Prostate gland (tissue), 2 donors: Measurements from ENCODE around the gene ANKRD13A. TPM values are rescaled to one million over a fixed set of nuclear protein-coding genes. Genes with fewer than 3 reads are reported as not detected.

ENCODE experiments used
- DNase-seq: peaks from one replicate; pipeline ENCODE4 v3.0.0-alpha.2; 2019; ENCODE audit warnings: low spot score
- H3K27ac ChIP-seq, 2 donors: fragments of 200-600 bp; sonication (generic); 2 replicates each; pipeline ENCODE4 v1.5.1; 2017 to 2019
- H3K27me3 ChIP-seq: fragments of 200-600 bp; sonication (generic); replicated peaks from 2 replicates; pipeline ENCODE4 v1.5.1; 2019; ENCODE audit not compliant: insufficient read depth
- H3K36me3 ChIP-seq, 2 donors: fragments of 200-600 bp; sonication (generic); 1 replicate in 1 of 2; 2 replicates in 1 of 2; pipeline versions ENCODE4 v1.5.1 to v1.8.1; 2017 to 2019
- H3K4me1 ChIP-seq: fragments of 200-600 bp; sonication (generic); replicated peaks from 2 replicates; pipeline ENCODE4 v1.5.1; 2019
- H3K4me3 ChIP-seq, 2 donors: fragments of 200-600 bp; sonication (generic); 2 replicates each; pipeline ENCODE4 v1.5.1; 2017 to 2019
- H3K9me3 ChIP-seq: fragments of 200-600 bp; sonication (generic); 2 replicates; pipeline ENCODE4 v1.5.1; 2017
- POLR2A ChIP-seq: fragments of 450-650 bp; IDR thresholded peaks from one replicate; pipeline ENCODE4 v1.6.1; 2016; ENCODE audit warnings: antibody characterized with exemption, mild to moderate bottlenecking
- POLR2AphosphoS5 ChIP-seq: sonication (generic); formaldehyde crosslinking; IDR thresholded peaks from one replicate; pipeline ENCODE4 v1.6.1; 2017; ENCODE audit warnings: antibody characterized with exemption
- WGBS: methylation state at CpG from one replicate; pipeline ENCODE4 v1.1.5; 2018; 5-methylcytosine and 5-hydroxymethylcytosine counted together
- intact Hi-C: fragments of 100-400 bp; cut with DNase I; formaldehyde crosslinking; loops from one replicate; pipeline ENCODE4 v1.14.2; 2022
- total RNA-seq, 2 donors: library from RNA; depleted of rRNA; stranded (reverse); fragments of >200 nt; gene quantifications; one replicate each; pipeline ENCODE4 v1.1.0, GENCODE V29; 2016
- TF ChIP-seq, protein P1 (sequence below), 4 experiments: fragments of 200-600 bp in 2 of 4; fragments of 450-650 bp in 2 of 4; sonication (generic) in 2 of 4; IDR thresholded peaks; 1 replicate in 3 of 4; 2 replicates in 1 of 4; pipeline ENCODE4 v1.5.1; 2016 to 2019; ENCODE audit warnings: antibody characterized with exemption in 4 of 4, mild to moderate bottlenecking in 2 of 4, moderate library complexity in 2 of 4

The ANKRD13A gene
- total RNA-seq, 2 donors from 2014 or later, result 76.1 to 87.4 TPM

DNA sequence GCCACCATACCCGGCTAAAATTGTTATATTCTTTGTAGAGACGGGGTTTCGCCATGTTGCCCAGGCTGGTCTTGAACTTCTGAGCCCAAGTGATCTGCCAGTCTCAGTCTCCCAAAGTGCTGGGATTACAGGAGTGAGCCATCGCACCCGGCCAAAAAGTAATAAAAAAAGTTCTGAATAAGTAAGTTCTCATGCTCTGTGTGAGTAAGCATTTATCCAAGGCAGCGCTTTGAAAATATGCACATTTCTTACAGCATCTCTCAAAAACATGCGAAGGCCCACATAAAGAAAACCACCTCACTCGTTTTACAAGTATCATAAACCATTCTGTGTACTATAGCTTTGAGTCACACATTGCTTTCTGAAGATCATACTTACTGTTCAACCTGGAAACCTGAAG is 11.6 kb upstream of the ANKRD13A start:
- no peak overlapping the region for H3K4me3 ChIP-seq
- H3K36me3 ChIP-seq, result peaks cover 0 to 8% of the 10 kb centered on the region in 2 donors
- TF ChIP-seq, protein P1, sequence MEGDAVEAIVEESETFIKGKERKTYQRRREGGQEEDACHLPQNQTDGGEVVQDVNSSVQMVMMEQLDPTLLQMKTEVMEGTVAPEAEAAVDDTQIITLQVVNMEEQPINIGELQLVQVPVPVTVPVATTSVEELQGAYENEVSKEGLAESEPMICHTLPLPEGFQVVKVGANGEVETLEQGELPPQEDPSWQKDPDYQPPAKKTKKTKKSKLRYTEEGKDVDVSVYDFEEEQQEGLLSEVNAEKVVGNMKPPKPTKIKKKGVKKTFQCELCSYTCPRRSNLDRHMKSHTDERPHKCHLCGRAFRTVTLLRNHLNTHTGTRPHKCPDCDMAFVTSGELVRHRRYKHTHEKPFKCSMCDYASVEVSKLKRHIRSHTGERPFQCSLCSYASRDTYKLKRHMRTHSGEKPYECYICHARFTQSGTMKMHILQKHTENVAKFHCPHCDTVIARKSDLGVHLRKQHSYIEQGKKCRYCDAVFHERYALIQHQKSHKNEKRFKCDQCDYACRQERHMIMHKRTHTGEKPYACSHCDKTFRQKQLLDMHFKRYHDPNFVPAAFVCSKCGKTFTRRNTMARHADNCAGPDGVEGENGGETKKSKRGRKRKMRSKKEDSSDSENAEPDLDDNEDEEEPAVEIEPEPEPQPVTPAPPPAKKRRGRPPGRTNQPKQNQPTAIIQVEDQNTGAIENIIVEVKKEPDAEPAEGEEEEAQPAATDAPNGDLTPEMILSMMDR (IDR thresholded peaks at IDR 0.05), result no peak
- TF ChIP-seq POLR2A, result no peak
- no peak for TF ChIP-seq POLR2AphosphoS5
- no peak for DNase-seq
- H3K4me1 ChIP-seq, result no peaks in the 10 kb centered on the region
- 88% methylated on average over 8 of the region's 8 CpGs for WGBS
- H3K9me3 ChIP-seq, result no peaks in the 10 kb centered on the region
- H3K27ac ChIP-seq, result no peak overlapping the region
- H3K27me3 ChIP-seq, result no peaks in the 10 kb centered on the region
- intact Hi-C loops, result no loop called here

DNA sequence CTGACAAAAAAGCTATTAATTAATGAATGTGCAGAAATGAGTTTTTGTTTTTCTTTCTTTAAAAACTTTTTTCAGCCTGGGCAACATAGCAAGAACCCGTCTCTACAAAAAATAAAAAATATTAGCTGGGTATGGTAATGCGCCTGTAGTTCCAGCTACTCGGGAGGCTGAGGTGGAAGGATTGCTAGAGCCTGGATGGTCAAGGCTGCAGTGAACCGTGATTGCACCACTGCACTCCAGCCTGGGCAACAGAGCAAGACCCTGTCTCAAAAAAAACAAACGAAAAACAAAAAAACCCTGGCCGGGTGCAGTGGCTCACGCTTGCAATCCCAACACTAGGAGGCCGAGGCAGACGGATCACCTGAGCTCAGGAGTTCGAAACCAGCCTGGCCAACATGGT is 11.0 kb upstream of the ANKRD13A start:
- intact Hi-C loops, result no loop called here
- Histone ChIP-seq H3K27ac (no peak overlapping the region), H3K4me3 (no peak overlapping the region), H3K9me3 (no peaks in the 10 kb centered on the region), H3K4me1 (no peaks in the 10 kb centered on the region), H3K27me3 (no peaks in the 10 kb centered on the region), H3K36me3 (peaks cover 0 to 4% of the 10 kb centered on the region in 2 donors)
- no peak for DNase-seq
- TF ChIP-seq POLR2AphosphoS5, result no peak
- TF ChIP-seq, protein P1 (IDR thresholded peaks at IDR 0.05), result no peak
- TF ChIP-seq POLR2A, result no peak
- 88% methylated on average over 10 of the region's 10 CpGs for WGBS

DNA sequence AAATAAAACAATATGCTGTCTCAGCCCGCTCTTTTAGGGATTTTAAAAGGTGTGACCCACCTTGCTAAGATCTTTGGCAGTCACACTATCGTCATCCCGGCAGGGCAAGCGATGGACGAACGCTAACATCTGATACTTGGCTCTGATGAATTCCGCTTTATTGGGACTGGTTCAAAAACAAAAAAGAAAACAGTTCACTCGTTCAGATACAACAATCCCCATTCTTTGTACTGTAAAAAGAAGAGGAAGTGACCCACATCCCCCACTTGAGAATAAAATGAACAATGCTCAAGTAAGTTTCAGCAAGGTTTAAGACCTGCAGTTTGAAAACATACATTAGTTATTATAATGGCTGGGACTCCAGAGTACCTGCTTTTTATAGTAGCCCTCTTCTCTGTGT is 10.3 kb upstream of the ANKRD13A start:
- no peak for DNase-seq
- H3K9me3 ChIP-seq, result no peaks in the 10 kb centered on the region
- intact Hi-C loops, result no loop called here
- H3K36me3 ChIP-seq, result peaks cover 0 to 4% of the 10 kb centered on the region in 2 donors
- WGBS, result 83% methylated on average over 8 of the region's 8 CpGs
- H3K27me3 ChIP-seq, result no peaks in the 10 kb centered on the region
- TF ChIP-seq POLR2A (no peak), POLR2AphosphoS5 (no peak)
- TF ChIP-seq, protein P1 (IDR thresholded peaks at IDR 0.05), result no peak
- H3K27ac ChIP-seq, result no peak overlapping the region
- no peaks in the 10 kb centered on the region for H3K4me1 ChIP-seq
- no peak overlapping the region for H3K4me3 ChIP-seq

DNA sequence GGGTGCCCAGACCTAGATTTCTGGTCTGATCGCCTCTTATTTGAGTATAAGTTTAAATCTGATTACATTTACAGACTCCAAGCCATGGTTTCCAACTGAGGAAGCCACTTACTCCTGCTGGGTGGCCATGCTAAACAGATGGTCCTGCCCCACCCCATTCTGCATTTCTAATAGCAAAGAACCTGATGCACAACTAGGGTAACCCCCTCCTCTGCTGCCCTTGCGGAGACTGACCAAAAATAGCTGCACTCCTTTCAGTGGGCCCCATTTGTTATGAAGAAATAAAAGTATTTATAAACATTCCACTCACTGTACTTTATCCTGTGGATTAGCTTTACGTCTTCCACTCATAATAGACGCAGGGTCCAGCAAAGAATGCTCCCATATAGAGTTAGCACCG is 9.8 kb upstream of the ANKRD13A start:
- no peak for DNase-seq
- Histone ChIP-seq H3K36me3 (peaks cover 0 to 4% of the 10 kb centered on the region in 2 donors), H3K9me3 (no peaks in the 10 kb centered on the region), H3K27ac (no peak overlapping the region), H3K4me3 (no peak overlapping the region), H3K27me3 (no peaks in the 10 kb centered on the region), H3K4me1 (no peaks in the 10 kb centered on the region)
- 81% methylated on average over 5 of the region's 5 CpGs for WGBS
- intact Hi-C loops, result no loop called here
- TF ChIP-seq POLR2A, result no peak

DNA sequence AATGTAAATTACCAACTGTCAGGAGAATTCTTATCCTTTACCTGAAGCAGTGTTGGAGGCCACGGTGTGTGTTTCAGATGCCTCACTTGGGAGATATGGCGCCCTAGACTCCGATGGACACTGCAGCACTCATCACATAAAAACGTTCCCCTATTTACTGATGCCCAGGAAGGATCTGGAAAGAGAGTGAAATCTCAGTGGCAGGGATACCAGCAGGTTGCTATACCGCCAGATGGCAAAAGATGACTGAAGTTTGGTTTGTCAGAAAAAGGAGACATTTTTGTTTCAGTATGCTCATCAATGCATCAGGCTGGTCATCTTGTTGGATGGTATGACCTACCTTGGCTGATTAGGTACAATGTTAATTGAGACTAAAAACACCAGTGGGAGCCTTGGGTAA is 7.6 kb upstream of the ANKRD13A start:
- no peak for DNase-seq
- H3K36me3 ChIP-seq, result peaks cover 0 to 4% of the 10 kb centered on the region in 2 donors

More for the DNA sequence above, 7.6 kb upstream of the ANKRD13A start:
- no peaks in the 10 kb centered on the region for H3K27me3 ChIP-seq
- H3K4me3 ChIP-seq, result no peak overlapping the region
- TF ChIP-seq POLR2AphosphoS5 (no peak), POLR2A (no peak)
- TF ChIP-seq, protein P1 (IDR thresholded peaks at IDR 0.05), result no peak
- intact Hi-C loops, result loop anchor here (5.0 kb wide), 1 partner anchor 59 kb away; no protein-coding TSS in a partner anchor
- 93% methylated on average over 5 of the region's 5 CpGs for WGBS
- H3K27ac ChIP-seq, result no peak overlapping the region
- no peaks in the 10 kb centered on the region for H3K9me3 ChIP-seq
- no peaks in the 10 kb centered on the region for H3K4me1 ChIP-seq
